DMS53 (cell line): Measurements from ENCODE around the gene AGO3.
"Not testable (repeated sequence)": the region's sequence is repeated elsewhere in the genome, so short reads cannot be mapped to it uniquely, and the experiment has no call there.

Source experiments
- DNase-seq: peaks from one replicate; lab custom pipeline; 2025; lab: John Stamatoyannopoulos, UW

AGO3 gene

DNA sequence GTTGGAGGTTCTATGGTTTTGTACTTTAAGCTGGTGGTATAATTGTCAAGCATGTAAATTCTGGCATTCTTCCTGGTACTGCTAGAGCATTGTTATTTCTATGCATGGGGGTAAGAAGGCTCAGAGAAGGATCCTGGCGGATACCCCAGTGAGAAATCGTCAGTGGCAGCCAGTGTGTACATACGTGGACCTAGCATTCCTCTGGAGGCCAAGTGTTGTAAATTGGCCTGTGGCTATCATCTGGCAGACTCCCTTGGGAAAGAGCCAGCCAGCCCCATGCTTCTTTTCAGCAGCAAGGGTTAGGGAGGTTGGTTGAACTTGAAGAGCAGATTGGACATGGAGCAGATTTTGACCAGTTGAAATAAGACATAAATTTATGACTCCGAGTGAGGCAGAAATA lies 5.2 kb upstream of the AGO3 start:
- no peak for DNase-seq

DNA sequence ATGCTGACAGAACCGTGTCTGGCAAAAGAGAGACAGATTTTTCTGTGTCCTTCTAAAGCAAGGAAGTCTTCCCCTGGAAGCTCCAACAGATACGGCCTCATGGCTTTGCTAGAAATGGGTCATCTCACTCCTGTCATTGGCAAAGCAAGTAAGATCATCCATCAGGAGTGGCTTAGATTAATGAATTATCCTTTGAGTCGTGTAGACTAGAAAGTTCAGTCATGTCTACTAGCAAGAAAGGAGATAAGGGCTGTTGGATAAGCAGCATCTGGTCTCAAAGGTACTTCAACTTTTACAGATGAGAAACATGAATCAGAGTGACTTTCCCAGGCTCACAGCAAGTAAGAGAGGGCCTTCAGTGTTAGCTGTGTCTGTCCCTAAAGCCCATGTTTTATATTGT lies 3.4 kb upstream of the AGO3 start:
- DNase-seq: no peak

DNA sequence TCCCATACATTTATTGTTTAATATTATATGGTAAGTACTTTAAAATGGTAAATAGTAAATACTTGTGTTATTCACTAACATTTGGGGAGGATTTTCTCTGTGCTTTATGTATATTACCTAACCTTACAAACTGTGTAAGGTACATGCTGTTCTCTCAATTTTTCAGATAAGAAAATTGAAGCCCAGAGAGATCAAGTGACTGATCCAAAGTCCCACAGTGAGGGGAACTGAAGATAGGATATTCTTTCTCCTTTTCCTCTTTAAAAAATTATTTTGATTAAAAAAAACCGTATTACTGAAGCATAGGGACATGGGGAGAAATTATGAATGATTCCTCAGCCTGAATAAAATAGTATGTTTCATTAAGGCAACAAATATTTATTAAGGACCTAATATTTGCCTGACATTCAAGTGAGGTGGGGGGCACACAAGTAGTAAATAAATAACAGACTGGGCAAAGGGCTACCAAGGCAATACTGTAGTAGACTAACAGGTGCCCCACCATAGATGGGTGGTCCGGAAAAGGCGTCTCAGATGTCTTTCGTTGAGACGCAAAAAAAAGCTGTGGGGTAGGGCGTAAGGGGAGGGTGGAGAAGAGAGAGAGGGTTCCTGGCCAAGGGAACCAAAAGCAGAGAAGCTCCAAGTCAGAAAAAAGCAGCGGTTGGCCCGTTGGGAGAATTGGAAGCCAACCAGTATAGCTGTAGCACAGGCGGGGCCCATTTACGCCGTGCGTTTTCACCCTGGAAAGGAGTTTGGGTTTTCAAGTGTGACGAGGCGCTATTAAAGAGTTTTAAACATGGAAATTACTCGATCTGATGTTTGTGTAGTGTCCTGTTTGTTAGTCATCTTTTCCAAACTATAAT lies 944 bp upstream of the AGO3 start:
- peak; percentile 81 for DNase-seq

DNA sequence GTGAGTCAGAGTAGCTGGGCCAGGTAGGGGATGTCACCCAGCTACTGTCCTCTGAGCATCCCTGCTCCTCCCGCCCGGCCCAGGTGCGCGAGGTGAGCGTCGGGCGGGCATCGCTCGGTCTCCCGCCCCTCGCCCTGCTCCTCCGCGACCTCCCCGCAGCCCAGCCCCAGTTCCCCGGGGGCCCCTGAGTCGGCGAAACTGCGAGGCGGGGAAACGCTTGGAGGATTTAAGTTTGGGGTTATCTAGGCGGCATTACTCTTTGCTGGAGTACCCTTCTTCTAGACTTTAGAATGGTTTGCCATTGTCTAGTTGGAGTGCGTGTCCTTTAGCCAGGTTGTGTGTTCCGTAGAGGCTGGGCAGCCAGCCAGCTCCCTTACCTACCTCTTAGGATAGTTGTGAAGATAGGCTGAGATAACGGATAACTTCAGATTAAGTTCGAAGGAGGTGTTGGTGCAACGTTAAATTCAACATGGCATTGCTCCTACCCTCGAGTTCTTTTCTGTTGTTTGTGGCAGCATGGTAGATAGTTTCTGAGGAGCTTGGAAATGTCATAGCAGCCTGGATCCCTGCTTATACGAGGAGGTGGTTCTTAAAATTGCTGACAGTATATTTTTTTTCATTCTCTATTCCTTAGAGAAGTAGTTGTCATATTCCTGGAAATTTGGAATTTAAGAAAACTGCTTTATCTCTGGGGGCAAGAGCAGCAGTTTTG lies 697 bp downstream of the AGO3 start:
- DNase-seq: peak; percentile 84

DNA sequence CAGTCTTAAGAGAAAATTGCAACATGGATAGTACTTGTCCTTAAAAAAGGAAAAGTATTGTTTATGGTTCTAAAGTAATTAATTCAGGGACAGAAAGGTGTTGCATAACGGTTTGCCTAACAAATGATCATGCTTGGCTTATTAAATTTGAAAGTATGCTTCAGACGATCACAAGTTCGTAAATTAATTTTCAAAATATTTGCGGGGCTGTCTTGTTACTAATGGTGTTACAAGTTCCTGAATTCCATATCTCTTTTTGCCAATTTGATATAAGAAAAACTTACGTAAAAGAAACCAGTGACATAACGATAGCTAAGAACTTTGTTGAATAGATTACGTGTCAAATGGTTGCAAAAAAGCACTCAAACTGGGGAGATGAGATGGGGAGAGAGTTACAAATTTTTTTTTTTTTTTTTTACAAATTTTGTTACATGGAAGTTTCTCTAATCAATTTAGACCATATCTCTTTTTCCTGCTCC lies 1.3 kb downstream of the AGO3 start:
- no peak for DNase-seq

DNA sequence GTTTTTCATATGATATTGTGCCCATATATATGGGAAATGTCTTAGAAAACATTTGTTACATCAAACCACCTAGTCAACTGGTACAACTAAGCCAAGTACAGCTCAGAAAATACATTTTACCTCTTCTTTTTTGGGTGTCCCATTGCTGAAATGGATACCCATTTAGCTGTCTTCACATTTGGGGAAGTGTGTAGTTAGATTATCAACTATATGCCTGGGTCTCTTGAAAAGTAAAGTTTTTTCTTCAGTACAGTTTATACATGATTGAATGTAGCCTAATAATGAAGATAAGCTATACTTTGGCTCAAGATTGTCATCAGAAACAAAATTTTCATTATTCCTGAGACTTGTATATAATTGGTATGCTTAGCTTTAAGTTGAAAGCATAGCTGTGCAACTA lies 2.0 kb downstream of the AGO3 start:
- DNase-seq: no peak

DNA sequence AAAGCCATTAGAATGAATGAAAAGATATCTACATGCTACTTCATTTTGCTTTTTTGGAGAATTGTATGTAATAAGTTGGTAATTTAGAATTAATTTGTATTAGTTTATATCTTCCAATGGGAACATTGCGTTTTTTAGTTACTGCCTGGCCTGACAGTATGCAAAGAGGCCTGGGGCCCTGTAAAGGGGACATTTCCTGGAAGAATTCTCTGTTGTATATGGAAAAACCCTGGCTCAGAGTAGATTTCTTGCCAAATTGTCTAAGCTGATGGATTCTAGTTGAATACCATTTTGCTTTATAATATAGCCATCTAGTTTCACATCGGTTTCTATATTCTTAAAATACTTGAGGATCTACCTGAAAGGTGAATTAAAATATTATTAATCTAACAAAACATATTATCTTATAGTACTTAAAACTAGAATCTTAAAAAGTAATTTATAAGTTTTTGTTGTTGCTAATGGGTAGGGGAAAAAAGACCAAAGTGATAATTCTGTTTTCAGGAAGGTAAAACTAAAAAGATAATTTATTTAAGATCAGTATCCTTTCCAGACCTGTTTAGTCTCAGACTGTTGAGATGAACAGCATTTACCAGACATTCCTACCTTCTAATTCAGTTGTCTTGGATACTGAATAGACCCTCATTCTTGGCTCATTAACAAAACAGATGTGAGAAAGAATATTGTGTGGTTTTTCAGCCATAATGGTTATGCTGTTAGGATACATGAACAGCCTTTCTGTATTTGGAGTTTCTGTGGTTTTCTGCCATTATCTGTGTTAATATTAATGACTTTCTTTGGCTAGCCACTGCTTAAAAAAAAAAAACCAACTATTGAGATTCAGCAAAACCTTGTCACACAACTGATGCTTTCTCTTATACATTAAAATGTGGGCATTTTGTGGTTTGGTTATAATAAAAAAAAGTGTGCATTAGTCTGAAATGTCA lies 4.8 kb downstream of the AGO3 start:
- no peak for DNase-seq

DNA sequence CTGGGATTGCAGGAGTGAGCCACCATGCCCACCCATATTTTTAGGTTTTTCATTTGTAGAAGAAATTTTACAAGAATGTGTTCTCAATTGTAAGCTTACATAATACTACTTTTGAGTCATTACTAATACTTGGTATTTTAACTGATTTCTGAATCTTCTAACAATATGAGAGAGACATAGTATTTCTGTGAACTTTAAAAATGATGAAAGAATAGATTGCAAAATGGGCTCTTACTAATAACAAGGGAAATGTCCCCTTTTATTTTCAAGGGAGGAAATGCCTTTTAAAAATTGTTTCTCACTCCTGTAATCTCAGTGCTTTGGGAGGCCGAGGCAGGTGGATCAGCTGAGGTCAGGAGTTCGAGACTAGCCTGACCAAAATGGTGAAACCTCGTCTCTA lies 5.9 kb downstream of the AGO3 start:
- no peak for DNase-seq

DNA sequence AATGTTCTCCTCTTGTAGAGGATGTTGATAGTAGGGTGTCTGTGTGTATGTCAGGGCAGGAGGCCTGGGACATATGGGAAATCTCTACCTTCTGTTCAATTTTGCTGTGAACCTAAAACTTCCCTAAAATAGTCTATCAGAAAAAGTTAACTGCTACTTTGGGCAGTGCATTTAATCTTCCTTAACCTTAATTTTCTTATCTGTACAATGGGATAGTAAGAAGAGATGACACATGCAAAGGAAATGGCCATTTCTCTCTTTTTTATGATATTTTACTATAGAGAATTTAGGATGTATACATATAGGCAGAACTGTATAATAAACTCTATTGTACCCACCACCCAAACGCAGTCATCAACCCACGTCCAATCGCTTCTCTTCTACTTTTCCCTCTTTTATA lies 8.6 kb downstream of the AGO3 start:
- no peak for DNase-seq

DNA sequence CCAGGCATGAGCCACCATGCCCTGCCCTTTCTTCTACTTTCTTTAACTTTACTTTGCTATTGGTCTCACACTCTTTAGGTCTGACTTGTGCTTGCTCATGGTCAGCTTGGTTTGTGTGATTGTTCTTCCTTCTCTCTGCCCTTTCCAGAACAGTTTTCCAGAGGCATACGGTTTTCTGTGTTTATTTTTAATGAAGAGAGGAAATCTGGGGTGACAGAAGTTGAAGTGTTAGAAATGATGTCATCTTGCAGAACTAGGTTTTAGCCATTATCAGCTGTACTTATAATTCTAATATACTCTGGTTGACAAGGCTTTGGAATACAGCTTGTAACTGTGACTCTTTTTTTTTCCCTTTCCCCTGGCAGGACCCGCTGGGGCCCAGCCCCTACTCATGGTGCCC lies 14.4 kb downstream of the AGO3 start:
- no peak for DNase-seq

DNA sequence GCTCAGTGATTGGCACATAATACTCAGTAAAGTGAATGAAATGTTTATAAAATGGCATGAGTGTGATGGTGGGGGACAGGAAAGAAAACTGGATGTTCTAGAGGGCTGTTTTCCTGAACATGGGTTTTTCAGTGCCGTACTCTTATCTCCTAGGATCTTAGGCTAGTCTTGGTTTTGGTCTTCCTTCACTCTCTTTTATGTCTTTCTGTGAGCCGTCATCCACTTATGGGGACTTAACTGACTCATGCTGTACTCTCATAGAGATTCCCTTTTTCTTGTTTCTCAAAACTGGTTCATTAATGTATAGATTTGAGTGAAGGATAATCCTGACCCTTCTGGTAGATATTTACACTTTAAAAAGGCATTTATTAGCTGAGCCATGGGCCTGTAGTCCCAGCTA lies 16.6 kb downstream of the AGO3 start:
- no peak for DNase-seq

DNA sequence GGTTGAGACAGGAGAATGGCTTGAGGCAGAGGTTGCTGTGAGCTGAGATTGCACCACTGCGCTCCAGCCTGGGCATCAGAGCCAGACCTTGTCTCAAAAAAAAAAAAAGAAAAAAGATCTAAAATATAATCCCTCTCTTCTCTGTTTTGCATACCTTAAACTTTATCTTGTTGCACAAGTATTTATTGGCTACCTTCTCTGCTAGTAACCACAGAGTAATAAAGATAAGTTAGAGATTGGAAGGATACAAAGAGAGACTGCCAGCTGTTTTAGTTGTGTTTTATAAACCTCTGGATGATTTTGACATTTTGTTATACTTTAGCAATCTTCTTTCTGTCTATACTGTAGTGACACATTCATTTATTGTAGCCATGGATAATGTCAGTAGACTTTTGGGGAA lies 27.7 kb downstream of the AGO3 start:
- DNase-seq: no peak

DNA sequence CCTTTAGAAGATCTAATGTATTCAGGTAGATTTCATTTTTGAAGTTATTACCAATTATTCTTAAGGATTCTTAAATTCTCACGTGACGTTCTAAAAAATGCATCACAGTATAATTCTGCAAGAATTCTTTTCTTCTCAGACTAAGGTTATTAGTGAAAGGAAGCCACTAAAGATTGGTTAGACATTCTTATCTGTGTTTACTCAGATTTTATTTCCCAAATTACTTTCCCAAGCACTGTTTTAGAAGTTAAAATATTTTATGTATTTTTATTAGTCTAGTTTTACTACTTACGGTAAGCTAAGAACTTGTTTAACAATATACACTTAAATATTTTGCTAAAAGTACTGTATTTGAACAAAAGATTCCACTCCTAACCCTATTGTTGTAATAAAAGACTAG lies 28.4 kb downstream of the AGO3 start:
- no peak for DNase-seq

DNA sequence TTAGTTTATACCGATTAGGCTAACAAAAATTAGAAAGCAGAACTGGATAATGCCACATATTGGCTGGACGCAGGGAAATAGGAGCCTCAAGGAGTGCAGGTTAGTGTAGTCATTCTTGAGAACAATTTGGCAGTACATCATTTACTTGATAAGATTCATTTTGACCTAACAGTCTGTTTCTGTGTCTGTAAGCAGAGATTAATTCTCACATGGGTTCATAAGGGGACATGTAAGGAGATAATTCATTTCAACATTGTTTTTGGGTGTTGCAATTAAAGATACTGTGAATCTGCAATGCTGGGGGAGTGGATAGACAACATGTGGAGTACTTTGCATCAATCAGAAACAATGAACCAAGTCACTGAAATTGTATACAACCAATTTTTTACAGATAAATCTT lies 32.0 kb downstream of the AGO3 start:
- DNase-seq: no peak

DNA sequence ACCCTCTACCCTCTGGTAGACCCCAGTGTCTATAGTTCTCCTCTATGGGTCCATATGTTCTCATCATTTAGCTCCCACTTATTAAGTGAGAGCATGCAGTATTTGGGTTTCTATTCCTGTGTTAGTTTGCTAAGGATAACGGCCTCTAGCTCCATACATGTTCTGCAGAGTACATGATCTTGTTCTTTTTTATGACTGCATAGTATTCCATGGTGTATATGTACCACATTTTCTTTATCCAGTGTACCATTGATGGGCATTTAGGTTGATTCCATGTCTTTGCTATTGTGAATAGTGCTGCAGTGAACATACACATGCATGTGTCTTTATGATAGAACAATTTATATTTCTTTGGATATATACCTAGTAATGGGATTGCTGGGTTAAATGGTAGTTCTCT lies 33.4 kb downstream of the AGO3 start:
- not testable (repeated sequence) for DNase-seq

DNA sequence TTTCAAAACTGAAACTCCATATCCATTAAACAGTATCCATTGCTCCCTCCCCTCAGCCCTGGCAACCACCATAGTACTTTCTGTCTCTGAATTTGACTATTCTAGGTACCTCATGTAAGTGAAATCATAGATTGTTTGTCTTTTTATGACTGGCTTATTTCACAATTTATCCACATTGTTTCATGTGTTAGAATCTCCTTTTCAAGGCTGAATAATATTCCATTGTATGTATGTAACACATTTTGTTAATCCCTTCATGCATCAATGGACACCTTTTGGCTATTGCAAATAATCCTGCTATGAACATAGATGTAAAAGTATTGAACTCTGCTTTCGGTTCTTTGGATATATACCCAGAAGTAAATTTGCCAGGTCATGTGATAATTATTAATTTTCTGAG lies 37.5 kb downstream of the AGO3 start:
- DNase-seq: no peak

DNA sequence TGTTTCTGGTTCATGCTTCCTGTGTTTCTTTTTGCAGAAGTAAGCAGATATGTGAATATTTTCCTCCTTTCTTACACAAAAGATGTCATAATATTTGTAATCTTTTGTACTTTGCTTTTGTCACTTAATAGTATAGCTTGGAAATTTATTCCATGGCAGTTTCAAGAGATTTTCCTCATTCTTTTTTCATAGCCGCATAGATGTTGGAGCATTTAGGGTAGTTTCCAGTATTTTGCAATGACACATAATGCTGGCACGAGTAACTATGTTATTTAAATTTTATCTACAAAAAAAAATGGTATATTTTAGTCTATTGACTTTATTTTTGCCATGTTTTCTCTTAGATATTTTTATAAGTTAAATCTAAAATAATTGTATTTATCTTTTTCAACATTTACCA lies 40.7 kb downstream of the AGO3 start:
- DNase-seq: no peak

DNA sequence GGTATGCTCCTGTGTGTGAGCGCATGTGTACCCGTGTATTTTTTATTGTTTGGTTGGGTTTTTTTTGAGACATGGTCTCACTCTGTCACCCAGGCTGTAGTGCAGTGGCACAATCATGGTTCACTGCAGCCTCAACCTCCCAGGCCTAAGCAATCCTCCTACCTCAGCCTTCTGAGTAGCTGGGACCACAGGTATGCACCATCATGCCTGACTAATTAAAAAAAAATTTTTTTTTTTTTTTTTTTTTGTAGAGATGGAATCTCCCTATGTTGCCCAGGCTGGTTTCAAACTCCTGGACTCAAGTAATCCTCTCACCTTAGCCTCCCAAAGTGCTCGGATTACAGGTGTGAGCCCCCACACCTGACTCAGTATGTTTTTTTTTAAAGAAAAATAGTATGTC lies 41.7 kb downstream of the AGO3 start:
- not testable (repeated sequence) for DNase-seq

DNA sequence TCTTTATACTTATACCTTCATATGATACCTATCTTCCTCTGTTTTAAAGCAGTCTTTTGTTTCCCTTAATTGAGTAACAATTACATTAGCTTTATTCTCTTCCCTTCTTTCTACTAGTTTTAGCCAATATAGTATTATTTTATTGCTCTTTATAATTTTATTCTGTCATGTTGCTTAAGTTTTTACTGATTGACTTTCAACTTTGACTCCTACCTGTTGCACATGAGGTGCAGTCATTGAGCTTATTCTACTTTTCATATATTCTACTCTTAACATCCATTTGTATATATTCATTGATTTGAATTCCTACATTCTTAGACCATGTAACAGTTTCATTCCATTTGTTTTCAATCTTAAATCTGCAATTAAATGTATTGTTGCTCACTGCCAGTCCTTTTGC lies 49.2 kb downstream of the AGO3 start:
- no peak for DNase-seq

DNA sequence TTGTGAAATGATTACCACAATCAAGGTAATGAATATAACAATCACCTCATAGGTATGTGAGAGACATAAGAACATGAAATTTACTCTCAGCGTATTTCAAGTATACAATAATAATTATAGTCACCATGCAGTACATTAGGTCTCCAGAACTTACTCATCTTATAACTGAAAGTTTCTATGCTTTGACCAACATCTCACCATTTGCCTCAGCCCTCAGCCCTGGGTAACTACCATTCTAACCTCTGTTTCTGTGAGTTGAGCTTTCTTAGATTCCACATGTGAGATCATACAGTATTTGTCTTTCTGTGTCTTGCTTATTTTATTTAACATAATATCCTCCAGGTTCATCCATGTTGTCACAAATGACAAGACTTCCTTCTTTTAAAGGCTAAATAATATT lies 57.3 kb downstream of the AGO3 start:
- DNase-seq: no peak

DNA sequence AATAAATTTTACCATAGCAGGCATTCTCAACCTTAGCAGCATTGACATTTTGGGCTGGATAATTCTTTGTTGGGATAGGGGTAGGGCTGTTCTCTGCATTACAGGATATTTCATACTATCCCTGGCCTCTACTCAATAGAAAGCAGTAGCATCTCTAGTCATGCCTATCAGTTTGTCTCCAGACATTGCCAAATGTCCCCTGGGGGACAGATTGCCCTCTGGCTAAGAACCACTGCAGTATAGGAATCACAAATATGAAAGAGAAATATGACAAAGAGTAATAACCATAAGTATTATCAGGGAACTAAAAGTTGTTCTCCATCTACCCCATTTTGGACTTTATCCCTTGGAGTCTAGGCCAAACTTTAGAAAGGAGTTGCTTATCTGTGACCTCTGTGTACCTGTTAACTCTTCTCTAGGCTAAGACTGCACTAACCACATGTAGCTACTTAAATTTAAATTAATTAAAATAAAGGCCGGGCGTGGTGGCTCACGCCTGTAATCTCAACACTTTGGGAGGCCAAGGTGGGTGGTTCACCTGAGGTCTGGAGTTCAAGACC lies 76.1 kb downstream of the AGO3 start:
- no peak for DNase-seq

DNA sequence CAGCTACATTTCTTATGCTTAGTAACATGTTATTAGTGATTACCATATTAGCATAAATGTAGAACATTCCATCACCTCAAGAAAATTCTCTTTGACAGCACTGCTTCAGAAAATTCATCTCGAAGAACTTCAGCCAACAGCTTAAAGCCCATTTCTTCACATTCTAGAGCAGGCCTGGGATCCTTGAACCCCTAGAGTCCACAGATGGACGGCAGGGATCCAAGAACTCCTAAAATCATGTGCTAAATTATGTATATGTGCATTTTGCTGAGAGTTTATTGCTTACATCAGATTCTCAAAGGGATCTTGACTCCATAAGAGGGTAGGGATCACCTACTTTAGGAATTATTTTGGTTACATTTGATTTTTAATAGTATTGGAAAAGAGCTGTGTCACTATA lies 76.8 kb downstream of the AGO3 start:
- no peak for DNase-seq
